ENCODE results near the gene P2RX7. TPM values are rescaled to one million over a fixed set of nuclear protein-coding genes. Genes with fewer than 3 reads are reported as not detected.

P2RX7 gene
- polyA plus RNA-seq, 3 donors: 12.3 to 66.3 (median 20.5) TPM

- Histone ChIP-seq H3K4me3 (replicated peaks in 1 of 3; ENCODE audit: low read depth in 2 of 3, low read length in 3 of 3) (peak overlapping the region in 1 of 3 experiments; percentile 1), H3K27me3 (ENCODE audit: control insufficient read depth in 2 of 2, insufficient read depth in 2 of 2, low read length in 2 of 2) (no peaks in the 10 kb centered on the region), H4K20me1 (ENCODE audit: insufficient read depth, low read length) (no peaks in the 10 kb centered on the region), H3K9me3 (replicated peaks in 1 of 2; ENCODE audit: control insufficient read depth in 1 of 2, insufficient read depth in 1 of 2, low read length in 2 of 2) (no peaks in the 10 kb centered on the region), H3K36me3 (replicated peaks in 1 of 2; ENCODE audit: control insufficient read depth in 1 of 2, insufficient read depth in 2 of 2, low read length in 2 of 2) (peaks cover 4 to 16% of the 10 kb centered on the region in 2 donors), H2AFZ (ENCODE audit: insufficient read depth, low read depth, low read length, poor library complexity, severe bottlenecking) (no peak overlapping the region), H3K79me2 (ENCODE audit: insufficient read depth, low read length) (peaks cover 4% of the 10 kb centered on the region), H3K9ac (ENCODE audit: insufficient read depth, low read length, poor library complexity, severe bottlenecking) (no peak overlapping the region), H3K4me1 (ENCODE audit: control insufficient read depth in 1 of 2, insufficient read depth in 2 of 2, low read length in 2 of 2) (peaks cover 26 to 29% of the 10 kb centered on the region in 2 donors), H3K4me2 (replicated peaks; ENCODE audit: extremely low read depth, low read length, poor library complexity, severe bottlenecking) (peak overlapping the region; percentile 8), H3K27ac (ENCODE audit: low read depth in 1 of 2, low read length in 2 of 2) (peak overlapping the region; percentile 60 to 67)
- intact Hi-C loops (cut with micrococcal nuclease): loop anchor here (1.0 to 5.0 kb wide), 2 partner anchors 43 to 46 kb away; no protein-coding TSS in a partner anchor
- no peak for TF ChIP-seq CTCF (IDR thresholded peaks at IDR 0.05)
- 0% methylated on average over 1 of the region's 2 CpGs for WGBS (ENCODE audit: insufficient coverage)
- H3K4me1 Mint-ChIP-seq: peaks cover 35% of the 10 kb centered on the region
- DNase-seq: peak; percentile 89 to 98 (median 90)
- peaks cover 0 to 6% (median 0%) of the 10 kb centered on the region in 3 donors for H3K27me3 Mint-ChIP-seq (ENCODE audit: low read depth in 3 of 3)
- peak overlapping the region; percentile 77 to 94 (median 88) for H3K27ac Mint-ChIP-seq
- H3K4me3 Mint-ChIP-seq: peak overlapping the region in 1 of 2 donors; percentile 18
- peaks cover 18 to 19% of the 10 kb centered on the region in 2 donors for H3K36me3 Mint-ChIP-seq
- H3K9me3 Mint-ChIP-seq: no peaks in the 10 kb centered on the region
Measured at GRCh38 chr12:121190523-121191031, 57.9 kb downstream of the P2RX7 start.

DNA sequence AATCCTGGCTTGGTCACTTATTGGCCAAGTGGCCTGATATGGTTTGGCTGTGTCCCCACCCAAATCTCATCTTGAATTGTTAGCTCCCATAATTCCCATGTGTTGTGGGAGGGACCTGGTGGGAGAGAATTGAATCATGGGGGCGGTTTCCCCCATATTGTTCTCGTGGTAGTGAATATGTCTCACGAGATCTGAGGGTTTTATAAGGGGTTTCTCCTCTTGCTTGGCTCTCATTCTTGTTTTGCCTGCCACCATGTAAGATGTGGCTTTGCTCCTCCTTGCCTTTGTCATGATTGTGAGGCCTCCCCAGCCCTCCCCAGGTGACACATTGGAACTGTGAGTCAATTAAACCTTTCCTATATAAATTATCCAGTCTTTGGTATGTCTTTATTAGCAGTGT is 58.5 kb downstream of the P2RX7 start:
- Histone ChIP-seq H3K79me2 (ENCODE audit: insufficient read depth, low read length) (peaks cover 2% of the 10 kb centered on the region), H3K4me1 (ENCODE audit: control insufficient read depth in 1 of 2, insufficient read depth in 2 of 2, low read length in 2 of 2) (peaks cover 21 to 29% of the 10 kb centered on the region in 2 donors), H3K4me3 (replicated peaks in 1 of 3; ENCODE audit: low read depth in 2 of 3, low read length in 3 of 3) (peak overlapping the region in 1 of 3 experiments; percentile 1), H3K27ac (ENCODE audit: low read depth in 1 of 2, low read length in 2 of 2) (peak overlapping the region; percentile 26 to 64), H3K9ac (ENCODE audit: insufficient read depth, low read length, poor library complexity, severe bottlenecking) (no peak overlapping the region), H2AFZ (ENCODE audit: insufficient read depth, low read depth, low read length, poor library complexity, severe bottlenecking) (no peak overlapping the region), H3K4me2 (replicated peaks; ENCODE audit: extremely low read depth, low read length, poor library complexity, severe bottlenecking) (peak overlapping the region; percentile 8), H3K36me3 (replicated peaks in 1 of 2; ENCODE audit: control insufficient read depth in 1 of 2, insufficient read depth in 2 of 2, low read length in 2 of 2) (peaks cover 4 to 13% of the 10 kb centered on the region in 2 donors), H3K27me3 (ENCODE audit: control insufficient read depth in 2 of 2, insufficient read depth in 2 of 2, low read length in 2 of 2) (no peaks in the 10 kb centered on the region), H4K20me1 (ENCODE audit: insufficient read depth, low read length) (no peaks in the 10 kb centered on the region), H3K9me3 (replicated peaks in 1 of 2; ENCODE audit: control insufficient read depth in 1 of 2, insufficient read depth in 1 of 2, low read length in 2 of 2) (no peaks in the 10 kb centered on the region)
- H3K36me3 Mint-ChIP-seq: peaks cover 14 to 16% of the 10 kb centered on the region in 2 donors
- peak overlapping the region; percentile 77 to 94 (median 88) for H3K27ac Mint-ChIP-seq
- no peaks in the 10 kb centered on the region for H3K9me3 Mint-ChIP-seq
- intact Hi-C loops (cut with micrococcal nuclease): loop anchor here in 1 of 2 donors (5.0 kb wide), 1 partner anchor 44 kb away; no protein-coding TSS in a partner anchor
- peaks cover 0 to 6% (median 0%) of the 10 kb centered on the region in 3 donors for H3K27me3 Mint-ChIP-seq (ENCODE audit: low read depth in 3 of 3)
- DNase-seq: peak in 1 of 3 donors; percentile 24
- no peak overlapping the region for H3K4me3 Mint-ChIP-seq
- no CpG with 5 or more reads among the region's 3 CpGs for WGBS (ENCODE audit: insufficient coverage)
- peaks cover 30% of the 10 kb centered on the region for H3K4me1 Mint-ChIP-seq
- no peak for TF ChIP-seq CTCF (IDR thresholded peaks at IDR 0.05)
